Spleen (tissue), 11 donors: ENCODE results near the gene STON2. TPM values are rescaled to one million over a fixed set of nuclear protein-coding genes. Genes with fewer than 3 reads are reported as not detected.

Experiments used
- DNase-seq: peaks from one replicate; pipeline ENCODE4 v3.0.0-alpha.2; 2020
- H3K27ac ChIP-seq, 8 donors: fragments of 200-600 bp; sonication (generic) in 7 of 8; 1 replicate in 4 of 8; 2 replicates in 4 of 8; pipeline versions ENCODE4 v1.5.0 to v1.8.0; 2016 to 2021; ENCODE audit warnings: inconsistent platforms in 4 of 8, mild to moderate bottlenecking in 4 of 8, moderate library complexity in 1 of 8
- H3K27me3 ChIP-seq, 7 donors: fragments of 200-600 bp; sonication (generic) in 6 of 7; replicated peaks in 1 of 7; 1 replicate in 4 of 7; 2 replicates in 3 of 7; pipeline versions ENCODE4 v1.5.0 to v1.8.0; 2016 to 2021; ENCODE audit warnings: inconsistent platforms in 3 of 7, mild to moderate bottlenecking in 1 of 7
- H3K36me3 ChIP-seq, 6 donors: fragments of 200-600 bp; sonication (generic) in 5 of 6; 1 replicate in 4 of 6; 2 replicates in 2 of 6; pipeline versions ENCODE4 v1.5.0 to v1.8.0; 2016 to 2021; ENCODE audit warnings: inconsistent platforms in 2 of 6
- H3K4me1 ChIP-seq, 6 donors: fragments of 200-600 bp; sonication (generic) in 5 of 6; 1 replicate in 3 of 6; 2 replicates in 3 of 6; pipeline versions ENCODE4 v1.5.0 to v1.8.0; 2016 to 2021; ENCODE audit warnings: inconsistent platforms in 3 of 6
- H3K4me3 ChIP-seq, 8 donors: fragments of 200-600 bp; sonication (generic) in 7 of 8; 1 replicate in 4 of 8; 2 replicates in 4 of 8; pipeline versions ENCODE4 v1.5.0 to v1.8.0; 2016 to 2021; ENCODE audit warnings: inconsistent platforms in 4 of 8, mild to moderate bottlenecking in 4 of 8, moderate library complexity in 2 of 8
- H3K9me3 ChIP-seq, 8 donors: fragments of 200-600 bp; sonication (generic) in 7 of 8; 1 replicate in 4 of 8; 2 replicates in 4 of 8; pipeline versions ENCODE4 v1.5.0 to v1.8.0; 2016 to 2021; ENCODE audit warnings: inconsistent platforms in 4 of 8
- CTCF ChIP-seq, 11 experiments: fragments of 200-600 bp in 7 of 11; fragments of 450-650 bp in 4 of 11; sonication (generic) in 4 of 11; IDR thresholded peaks in 8 of 11; conservative IDR thresholded peaks in 3 of 11; 1 replicate in 7 of 11; 2 replicates in 4 of 11; pipeline versions ENCODE4 v1.4.0 to v1.8.0; 2016 to 2021; ENCODE audit warnings: antibody characterized with exemption in 11 of 11, inconsistent platforms in 4 of 11, mild to moderate bottlenecking in 1 of 11
- POLR2A ChIP-seq, 3 donors: fragments of 450-650 bp; IDR thresholded peaks; one replicate each; pipeline ENCODE4 v1.5.1; 2017; ENCODE audit warnings: antibody characterized with exemption in 3 of 3, mild to moderate bottlenecking in 1 of 3
- POLR2AphosphoS5 ChIP-seq, 3 donors: sonication (generic); formaldehyde crosslinking; IDR thresholded peaks; one replicate each; pipeline ENCODE4 v1.5.1; 2017; ENCODE audit warnings: antibody characterized with exemption in 3 of 3
- WGBS, 5 donors: extraction: QIAGEN DNeasy Blood & Tissue Kit in 3 of 5; methylation state at CpG; one replicate each; pipeline versions ENCODE4 v1.1.5 to v1.1.7; 2013 to 2018; 5-methylcytosine and 5-hydroxymethylcytosine counted together
- intact Hi-C: fragments of 100-400 bp; cut with DNase I; formaldehyde crosslinking; loops from one replicate; pipeline ENCODE4 v1.15.0; 2023; ENCODE audit warnings: low total_unique reads
- polyA plus RNA-seq, 3 donors: library from polyadenylated mRNA; stranded (reverse); fragments of 200-250 nt; gene quantifications; one replicate each; pipeline ENCODE4 v1.2.1, GENCODE V29; 2013
- total RNA-seq, 7 donors: library from RNA; depleted of rRNA in 3 of 7; stranded (reverse); fragments of >200 nt in 3 of 7; fragmentation: NEBNext Ultra II Directional in 4 of 7; extraction: Animal tissue kit (Norgen Biotek cat#: 25700) in 4 of 7; gene quantifications; one replicate each; pipeline versions ENCODE4 v1.1.0 to v1.2.1, GENCODE V29; 2016 to 2021
- donor health status: healthy with polysubstance abuse.
- donor health status: DM: no; HTN: no; CAD: no; lungs with moderate emphysema.
- donor health status: DM: no; HTN: no; CAD: no.
- donor health status: Bipolar disorder and iron deficiency.
- donor health status: healthy.
- donor health status: DM: no; HTN: no; CAD: no.
- donor health status: DM: yes; HTN: yes; CAD: no.

STON2 gene
- total and polyA plus RNA-seq, 10 donors: 3.5 to 236 (median 167) TPM

GRCh38 chr14:81353691-81354323 lies 46.3 kb downstream of the STON2 start:
- Histone ChIP-seq H3K4me3 (no peak overlapping the region), H3K27ac (no peak overlapping the region), H3K9me3 (peaks cover 0 to 22% (median 17%) of the 10 kb centered on the region in 8 donors), H3K36me3 (no peaks in the 10 kb centered on the region), H3K4me1 (no peaks in the 10 kb centered on the region), H3K27me3 (no peaks in the 10 kb centered on the region)
- intact Hi-C loops: no loop called here
- 68 to 83% (median 77%) methylated on average over 5 of the region's 5 CpGs for WGBS, 5 donors
- TF ChIP-seq POLR2AphosphoS5 (IDR thresholded peaks at IDR 0.05): no peak
- DNase-seq: no peak

- peaks cover 0 to 22% (median 17%) of the 10 kb centered on the region in 8 donors for H3K9me3 ChIP-seq
- 65 to 90% (median 85%) methylated on average over 2 of the region's 2 CpGs for WGBS, 5 donors
- intact Hi-C loops: no loop called here
Observed at GRCh38 chr14:81352413-81352812, 47.7 kb downstream of the STON2 start.

GRCh38 chr14:81351205-81351604 lies 48.9 kb downstream of the STON2 start:
- no peak overlapping the region for H3K27ac ChIP-seq
- no peaks in the 10 kb centered on the region for H3K36me3 ChIP-seq
- no peaks in the 10 kb centered on the region for H3K4me1 ChIP-seq
- DNase-seq: no peak
- TF ChIP-seq POLR2AphosphoS5 (IDR thresholded peaks at IDR 0.05) (no peak), POLR2A (IDR thresholded peaks at IDR 0.05) (no peak), CTCF (IDR thresholded peaks at IDR 0.05 in 8 of 11, conservative IDR thresholded peaks at IDR 0.05 in 3 of 11) (no peak)
- no peaks in the 10 kb centered on the region for H3K27me3 ChIP-seq
- H3K9me3 ChIP-seq: peaks cover 0 to 22% (median 17%) of the 10 kb centered on the region in 8 donors
- intact Hi-C loops: no loop called here
- no peak overlapping the region for H3K4me3 ChIP-seq

More at GRCh38 chr14:81352413-81352812, 47.7 kb downstream of the STON2 start:
- Histone ChIP-seq H3K36me3 (no peaks in the 10 kb centered on the region), H3K4me3 (no peak overlapping the region), H3K27ac (no peak overlapping the region), H3K4me1 (no peaks in the 10 kb centered on the region), H3K27me3 (no peaks in the 10 kb centered on the region)
- DNase-seq: no peak
- TF ChIP-seq POLR2A (IDR thresholded peaks at IDR 0.05): no peak
- no peak for TF ChIP-seq CTCF (IDR thresholded peaks at IDR 0.05 in 8 of 11, conservative IDR thresholded peaks at IDR 0.05 in 3 of 11)
- TF ChIP-seq POLR2AphosphoS5 (IDR thresholded peaks at IDR 0.05): no peak

GRCh38 chr14:81350344-81351130 lies 49.6 kb downstream of the STON2 start:
- no peak overlapping the region for H3K27ac ChIP-seq
- 78 to 84% (median 81%) methylated on average over 5 of the region's 5 CpGs for WGBS, 5 donors
- intact Hi-C loops: no loop called here

More at GRCh38 chr14:81350344-81351130, 49.6 kb downstream of the STON2 start:
- Histone ChIP-seq H3K36me3 (no peaks in the 10 kb centered on the region), H3K4me3 (no peak overlapping the region), H3K9me3 (peaks cover 0 to 21% (median 16%) of the 10 kb centered on the region in 8 donors), H3K27me3 (no peaks in the 10 kb centered on the region), H3K4me1 (no peaks in the 10 kb centered on the region)
- DNase-seq: no peak
- TF ChIP-seq POLR2AphosphoS5 (IDR thresholded peaks at IDR 0.05): no peak
- no peak for TF ChIP-seq CTCF (IDR thresholded peaks at IDR 0.05 in 8 of 11, conservative IDR thresholded peaks at IDR 0.05 in 3 of 11)
- no peak for TF ChIP-seq POLR2A (IDR thresholded peaks at IDR 0.05)
